HUDEP-2 (cell line): ENCODE measurements around the gene MPP7.

Experiments used
- DNase-seq, 76 experiments: peaks; one replicate each; lab custom pipeline; 2025; ENCODE audit not compliant: unreplicated experiment in 76 of 76; lab: John Stamatoyannopoulos, UW

MPP7 gene

GRCh38 chr10:28307267-28307666 is 4.4 kb upstream of the MPP7 start:
- DNase-seq = no peak

GRCh38 chr10:28305553-28305952 is 2.7 kb upstream of the MPP7 start:
- DNase-seq = no peak

- DNase-seq = no peak
These were observed 1.2 kb upstream of the MPP7 start for GRCh38 chr10:28304032-28304571.

GRCh38 chr10:28302012-28302637 is 739 bp downstream of the MPP7 start:
- DNase-seq = peak in 16 of 76 experiments; percentile 5 to 58 (median 35)

- no peak for DNase-seq
These were observed 2.8 kb downstream of the MPP7 start for GRCh38 chr10:28300027-28300426.

GRCh38 chr10:28298951-28299350 is 3.9 kb downstream of the MPP7 start:
- no peak for DNase-seq

- DNase-seq = no peak
These were observed 6.8 kb downstream of the MPP7 start for GRCh38 chr10:28296023-28296422.

- no peak for DNase-seq
These were observed 7.5 kb downstream of the MPP7 start for GRCh38 chr10:28295336-28295735.

- no peak for DNase-seq
These were observed 8.1 kb downstream of the MPP7 start for GRCh38 chr10:28294809-28295208.

- no peak for DNase-seq
These were observed 8.7 kb downstream of the MPP7 start for GRCh38 chr10:28294169-28294532.

- no peak for DNase-seq
These were observed 9.4 kb downstream of the MPP7 start for GRCh38 chr10:28293236-28294168.

- peak in 1 of 76 experiments; percentile 4 for DNase-seq
These were observed 11.0 kb downstream of the MPP7 start for GRCh38 chr10:28291881-28292297.

GRCh38 chr10:28285816-28286215 is 17.0 kb downstream of the MPP7 start:
- DNase-seq = no peak

- no peak for DNase-seq
These were observed 18.7 kb downstream of the MPP7 start for GRCh38 chr10:28284126-28284525.

- no peak for DNase-seq
These were observed 19.6 kb downstream of the MPP7 start for GRCh38 chr10:28283251-28283650.

- DNase-seq = no peak
These were observed 20.5 kb downstream of the MPP7 start for GRCh38 chr10:28282336-28282735.

- DNase-seq = no peak
These were observed 21.0 kb downstream of the MPP7 start for GRCh38 chr10:28281726-28282315.

GRCh38 chr10:28280652-28281051 is 22.2 kb downstream of the MPP7 start:
- no peak for DNase-seq

- no peak for DNase-seq
These were observed 23.0 kb downstream of the MPP7 start for GRCh38 chr10:28279878-28280277.

- DNase-seq = no peak
These were observed 24.0 kb downstream of the MPP7 start for GRCh38 chr10:28278842-28279241.

- no peak for DNase-seq
These were observed 26.5 kb downstream of the MPP7 start for GRCh38 chr10:28276384-28276783.
